Activated T-helper 1 cell treated with anti-CD3 and anti-CD28 coated beads, Interleukin-12 subunit alpha, Interleukin-12 subunit beta, Interleukin-2, Interleukin-4 antibody, amounts not matched to agents 30 ng/mL and 10 ng/mL and 1 ng/mL, durations not matched to agents 14 hours and 24 hours and 36 hours (primary cell): ENCODE results near the gene OTUD5. TPM values are rescaled to one million over a fixed set of nuclear protein-coding genes. Genes with fewer than 3 reads are reported as not detected.

Experiments used
- DNase-seq: peaks from one replicate; pipeline ENCODE4 v3.0.0; 2021; ENCODE audit warnings: low spot score
- H3K27ac Mint-ChIP-seq: one replicate; pipeline ENCODE4 v1.8.0; 2021; ENCODE audit warnings: mild to moderate bottlenecking, mixed read lengths
- H3K27me3 Mint-ChIP-seq: one replicate; pipeline ENCODE4 v1.8.0; 2022; ENCODE audit warnings: mild to moderate bottlenecking, moderate library complexity, mixed read lengths; ENCODE audit not compliant: insufficient read depth
- H3K36me3 Mint-ChIP-seq: one replicate; pipeline ENCODE4 v1.8.0; 2021; ENCODE audit warnings: low read depth, mixed read lengths
- H3K4me1 Mint-ChIP-seq: one replicate; pipeline ENCODE4 v1.8.0; 2021; ENCODE audit warnings: low read depth, mixed read lengths
- H3K4me3 Mint-ChIP-seq: one replicate; pipeline ENCODE4 v1.8.0; 2021; ENCODE audit warnings: mild to moderate bottlenecking, moderate library complexity, mixed read lengths
- H3K9me3 Mint-ChIP-seq: one replicate; pipeline ENCODE4 v1.8.0; 2021; ENCODE audit warnings: mixed read lengths
- intact Hi-C: fragments of 100-400 bp; cut with micrococcal nuclease; formaldehyde crosslinking; loops from one replicate; pipeline ENCODE4 v1.15.1; 2024
- total RNA-seq: library from RNA; stranded (reverse); gene quantifications from 2 replicates; pipeline ENCODE4 v1.2.3, GENCODE V29; 2022

Gene OTUD5
- total RNA-seq, 1 donor from 2014 or later, result 84.1 TPM

DNA sequence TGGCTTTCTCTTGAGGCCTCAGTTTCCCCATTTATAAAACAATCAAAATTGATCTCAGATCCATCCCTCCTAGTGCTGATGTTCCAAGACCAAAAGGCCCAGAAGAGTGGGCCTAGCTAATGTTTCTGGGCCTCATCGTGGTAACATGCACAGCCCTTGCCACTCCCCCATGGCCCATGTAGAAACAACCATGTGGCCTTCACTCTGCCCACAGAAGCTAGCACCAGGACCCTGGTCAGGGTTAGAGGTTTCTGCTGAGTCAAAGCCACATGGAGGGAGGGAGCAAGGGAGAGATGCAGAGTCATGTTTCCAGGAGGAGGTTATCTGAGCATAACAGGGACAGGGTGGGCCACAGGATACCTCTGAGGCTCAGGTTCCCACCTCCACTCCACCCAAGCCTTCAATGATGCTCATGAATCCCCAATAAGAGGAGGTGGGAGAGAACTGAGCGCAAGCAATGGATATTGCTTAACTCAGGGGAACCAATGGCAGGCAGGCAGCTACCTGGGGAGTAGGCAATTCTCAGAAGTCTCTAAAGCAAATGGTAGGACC lies 16.9 kb downstream of the OTUD5 start:
- peak overlapping the region; percentile 97 for H3K27ac Mint-ChIP-seq
- H3K9me3 Mint-ChIP-seq, result no peaks in the 10 kb centered on the region
- intact Hi-C loops, result no loop called here
- peak overlapping the region; percentile 22 for H3K4me3 Mint-ChIP-seq
- no peak for DNase-seq
- H3K36me3 Mint-ChIP-seq, result peaks cover 42% of the 10 kb centered on the region
- H3K4me1 Mint-ChIP-seq, result peaks cover 78% of the 10 kb centered on the region
- no peaks in the 10 kb centered on the region for H3K27me3 Mint-ChIP-seq

DNA sequence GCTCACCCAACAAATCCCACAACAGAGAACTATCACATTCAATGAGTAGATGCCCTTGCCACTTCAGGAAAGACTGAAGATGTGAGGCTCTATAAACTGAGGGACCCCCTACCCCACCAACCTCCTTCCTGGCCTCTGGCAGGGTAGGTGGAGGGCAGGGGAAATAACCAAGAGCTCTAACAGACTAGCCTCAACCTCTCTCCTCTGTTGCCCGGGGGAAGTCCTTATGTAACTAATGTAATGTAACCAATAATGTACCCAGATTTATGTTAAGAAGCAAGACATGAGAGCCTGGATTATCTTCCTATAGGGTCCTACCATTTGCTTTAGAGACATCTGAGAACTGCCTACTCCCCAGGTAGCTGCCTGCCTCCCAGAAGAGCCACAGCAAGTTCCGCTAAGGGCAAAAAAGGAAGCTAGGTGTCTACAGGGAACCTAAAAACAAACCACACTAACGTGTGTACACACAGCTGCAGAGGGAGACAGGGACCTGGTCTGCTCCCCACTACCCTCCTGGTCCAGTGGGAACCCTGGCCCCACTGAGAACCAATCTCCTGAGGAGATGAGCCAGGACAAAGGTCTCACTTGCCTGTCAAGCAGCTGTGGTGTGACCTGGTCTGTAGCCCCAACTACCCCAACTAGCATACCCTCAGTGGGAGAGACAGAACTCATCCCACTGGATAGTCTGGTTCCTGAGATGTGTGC lies 17.7 kb downstream of the OTUD5 start:
- DNase-seq, result no peak
- no peaks in the 10 kb centered on the region for H3K27me3 Mint-ChIP-seq
- peak overlapping the region; percentile 87 for H3K4me3 Mint-ChIP-seq
- H3K4me1 Mint-ChIP-seq, result peaks cover 86% of the 10 kb centered on the region
- H3K9me3 Mint-ChIP-seq, result no peaks in the 10 kb centered on the region
- peak overlapping the region; percentile 97 for H3K27ac Mint-ChIP-seq
- H3K36me3 Mint-ChIP-seq, result peaks cover 49% of the 10 kb centered on the region
- intact Hi-C loops, result loop anchor here (5.0 to 10.0 kb wide), 4 partner anchors 137 to 1285 kb away; partner anchors contain the start of genes ELK1, HDAC6 and UXT

DNA sequence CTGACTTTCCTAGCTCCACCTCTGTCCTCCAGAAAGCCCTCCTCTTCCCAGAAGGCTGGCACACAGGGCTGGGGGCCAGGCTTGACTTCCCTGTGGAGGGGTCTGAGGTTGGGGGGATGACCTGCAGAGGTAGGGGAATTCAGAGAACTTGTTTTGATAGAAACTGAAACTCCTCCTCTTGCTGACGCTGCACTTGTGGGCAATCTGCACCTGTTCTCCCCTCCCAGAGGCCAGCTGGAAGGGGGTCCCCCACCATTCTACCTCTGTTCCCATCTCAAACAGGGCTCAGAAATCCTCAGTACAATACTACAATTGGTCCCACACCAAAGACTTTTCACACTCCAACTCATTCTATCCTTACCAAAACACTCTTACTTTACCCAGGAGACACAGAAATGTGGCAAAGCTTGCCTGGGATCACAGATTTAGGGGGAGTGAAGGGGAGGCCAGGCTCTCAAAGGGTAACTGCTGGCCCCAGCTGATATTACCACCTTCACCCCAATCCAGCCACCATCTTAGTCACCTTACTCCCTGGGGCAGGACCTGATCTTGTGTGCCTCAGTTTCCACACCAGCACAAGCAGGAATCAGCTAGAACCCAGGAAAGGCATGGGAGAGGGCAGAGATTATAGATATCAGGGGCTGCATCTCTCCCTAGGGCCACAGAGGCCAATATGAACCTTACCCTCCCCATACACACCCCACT lies 18.5 kb downstream of the OTUD5 start:
- Mint-ChIP-seq H3K27ac (peak overlapping the region; percentile 97), H3K4me3 (peak overlapping the region; percentile 87), H3K36me3 (peaks cover 57% of the 10 kb centered on the region), H3K27me3 (no peaks in the 10 kb centered on the region), H3K4me1 (peaks cover 86% of the 10 kb centered on the region), H3K9me3 (no peaks in the 10 kb centered on the region)
- DNase-seq, result peak; percentile 71
- intact Hi-C loops, result loop anchor here (5.0 to 10.0 kb wide), 4 partner anchors 137 to 1284 kb away; partner anchors contain the start of genes ELK1, HDAC6 and UXT

DNA sequence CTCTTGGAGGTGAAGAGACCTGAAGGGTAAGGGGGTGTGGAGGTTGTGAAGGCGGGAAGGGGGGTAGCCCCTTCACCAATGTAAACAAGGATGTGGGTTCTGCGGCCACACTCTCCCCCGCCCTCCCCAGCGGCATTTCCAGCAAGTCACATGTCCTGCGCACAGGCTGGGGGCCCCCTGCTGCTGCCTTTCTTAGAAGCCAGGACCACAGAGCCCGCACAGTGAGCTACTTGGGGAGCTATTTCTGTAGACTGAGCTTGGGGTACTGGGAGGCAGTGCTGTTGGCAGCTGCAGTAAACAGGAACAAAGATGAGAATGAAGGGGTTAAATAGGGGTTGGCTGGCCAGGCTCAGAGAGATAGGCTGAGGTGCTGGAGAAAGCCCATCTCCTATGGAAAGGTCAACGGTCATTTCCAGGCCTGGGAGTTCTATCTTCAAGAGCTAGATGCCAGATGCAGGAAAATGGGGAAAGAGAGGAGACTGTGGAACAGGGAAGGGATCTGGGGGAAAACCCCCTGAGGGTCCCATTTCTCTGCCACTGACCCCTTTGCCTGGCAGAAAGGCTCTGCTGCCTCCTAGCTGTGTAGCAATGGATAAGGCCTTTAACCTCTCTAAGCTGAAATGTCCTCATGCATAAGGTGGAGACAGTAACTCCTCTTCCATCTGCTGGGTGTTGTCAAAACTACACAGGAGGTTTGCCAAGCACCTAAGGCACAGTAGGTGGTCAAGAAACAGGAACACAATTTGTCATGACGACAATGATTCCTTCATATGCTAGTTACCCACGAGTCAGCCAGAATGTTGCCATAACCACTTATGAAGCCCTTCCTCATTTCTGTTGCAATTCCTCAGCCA lies 20.1 kb downstream of the OTUD5 start:
- H3K36me3 Mint-ChIP-seq, result peaks cover 52% of the 10 kb centered on the region
- H3K27ac Mint-ChIP-seq, result peak overlapping the region; percentile 97
- DNase-seq, result peak; percentile 85
- intact Hi-C loops, result loop anchor here (1.0 to 10.0 kb wide), 10 partner anchors 8 to 1282 kb away; partner anchors contain the start of genes ELK1, HDAC6, OTUD5 and PIM2
- peaks cover 80% of the 10 kb centered on the region for H3K4me1 Mint-ChIP-seq
- no peaks in the 10 kb centered on the region for H3K9me3 Mint-ChIP-seq
- H3K27me3 Mint-ChIP-seq, result no peaks in the 10 kb centered on the region
- H3K4me3 Mint-ChIP-seq, result peak overlapping the region; percentile 87

DNA sequence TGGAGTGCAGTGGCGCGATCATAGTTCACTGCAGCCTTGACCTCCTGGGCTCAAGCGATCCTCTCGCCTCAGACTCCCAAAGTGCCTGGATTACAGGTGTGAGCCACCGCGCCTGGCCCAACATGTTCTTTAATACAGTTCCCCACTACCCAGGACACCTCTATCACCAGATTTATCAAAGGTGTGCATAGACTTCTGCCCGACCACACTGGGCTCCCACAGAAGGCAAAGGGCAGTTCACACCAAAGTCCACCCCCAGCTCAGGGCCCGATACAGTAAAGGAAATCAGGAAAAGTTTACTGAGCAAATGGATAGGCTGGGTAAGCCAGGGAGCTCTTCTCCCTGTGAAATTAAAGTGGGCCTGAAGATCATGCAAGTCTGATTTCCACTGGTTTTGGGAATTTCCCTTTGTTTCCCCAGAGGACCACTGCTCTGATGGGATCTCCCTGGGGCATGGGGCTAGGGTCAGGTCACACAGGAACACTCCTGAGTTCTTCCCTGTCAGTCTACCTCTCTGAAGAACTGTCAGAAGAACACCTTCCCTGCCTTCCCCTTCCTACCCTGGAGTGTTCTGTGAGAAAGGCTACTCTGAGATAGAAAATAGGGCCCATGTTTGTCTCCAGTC lies 20.9 kb downstream of the OTUD5 start:
- DNase-seq, result no peak
- Mint-ChIP-seq H3K4me3 (peak overlapping the region; percentile 87), H3K9me3 (no peaks in the 10 kb centered on the region), H3K27ac (peak overlapping the region; percentile 97), H3K27me3 (no peaks in the 10 kb centered on the region), H3K36me3 (peaks cover 46% of the 10 kb centered on the region), H3K4me1 (peaks cover 73% of the 10 kb centered on the region)
- intact Hi-C loops, result loop anchor here (1.0 to 10.0 kb wide), 10 partner anchors 9 to 1282 kb away; partner anchors contain the start of genes ELK1, HDAC6, OTUD5 and PIM2

DNA sequence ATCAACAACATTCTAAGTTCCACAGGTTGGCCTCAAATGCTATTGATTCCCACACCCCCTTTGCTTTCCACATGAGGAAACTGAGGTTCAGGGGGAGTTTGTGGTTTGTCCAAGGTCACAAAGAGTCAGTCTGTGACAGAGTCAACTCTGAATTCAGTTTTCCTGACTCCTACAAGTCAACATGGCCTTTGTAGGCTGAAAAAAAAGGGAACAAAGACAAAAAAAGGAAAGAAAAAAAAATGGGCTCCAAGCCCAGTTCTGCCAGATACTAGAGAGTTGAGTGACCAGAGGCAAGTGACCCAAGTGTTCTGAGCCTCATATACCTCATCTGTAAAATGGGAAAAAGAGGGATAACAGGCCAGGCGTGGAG lies 22.1 kb downstream of the OTUD5 start:
- H3K9me3 Mint-ChIP-seq, result no peaks in the 10 kb centered on the region
- intact Hi-C loops, result loop anchor here (5.0 to 10.0 kb wide), 4 partner anchors 133 to 1280 kb away; partner anchors contain the start of genes ELK1, HDAC6 and UXT
- no peaks in the 10 kb centered on the region for H3K27me3 Mint-ChIP-seq
- no peak for DNase-seq
- peaks cover 41% of the 10 kb centered on the region for H3K36me3 Mint-ChIP-seq
- peaks cover 66% of the 10 kb centered on the region for H3K4me1 Mint-ChIP-seq
- H3K4me3 Mint-ChIP-seq, result peak overlapping the region; percentile 64
- peak overlapping the region; percentile 94 for H3K27ac Mint-ChIP-seq

DNA sequence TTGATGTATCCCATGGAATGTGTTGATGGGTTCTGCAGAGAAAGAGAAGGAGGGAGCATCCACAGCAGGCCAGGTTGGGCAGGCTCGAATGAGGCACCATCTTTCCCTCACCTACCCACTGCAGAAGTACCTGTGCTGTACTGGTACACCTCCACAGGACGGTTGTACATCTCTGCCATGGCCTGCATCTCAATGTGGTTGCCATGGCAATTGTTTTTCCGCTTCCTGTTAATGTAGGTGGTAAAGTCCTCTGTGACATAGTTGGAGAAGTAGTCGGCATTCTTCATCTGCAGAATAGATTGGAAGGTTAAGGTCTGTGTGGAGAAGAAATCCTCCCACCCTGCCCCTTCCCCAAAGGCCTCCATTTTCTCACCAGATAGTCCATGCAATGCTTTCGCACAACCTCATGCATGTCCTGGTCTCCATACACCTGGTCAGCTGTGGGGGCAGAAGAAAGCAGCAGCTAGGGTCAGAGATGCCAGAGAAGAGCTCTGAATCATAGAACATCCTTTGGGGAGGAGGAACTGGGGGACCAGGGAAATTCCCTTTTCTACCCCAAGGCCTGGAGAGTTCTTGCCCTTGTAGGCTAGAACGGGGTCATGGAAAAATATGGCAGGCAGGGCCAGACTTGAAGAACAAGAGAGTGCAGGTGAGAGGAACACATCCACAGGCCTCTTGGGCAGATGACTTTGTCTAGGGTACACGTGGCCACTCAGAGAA lies 22.7 kb downstream of the OTUD5 start:
- intact Hi-C loops, result loop anchor here (5.0 to 10.0 kb wide), 4 partner anchors 132 to 1280 kb away; partner anchors contain the start of genes ELK1, HDAC6 and UXT
- H3K27ac Mint-ChIP-seq, result peak overlapping the region; percentile 94
- H3K27me3 Mint-ChIP-seq, result no peaks in the 10 kb centered on the region
- DNase-seq, result no peak
- H3K36me3 Mint-ChIP-seq, result peaks cover 40% of the 10 kb centered on the region
- H3K4me1 Mint-ChIP-seq, result peaks cover 60% of the 10 kb centered on the region
- peak overlapping the region; percentile 64 for H3K4me3 Mint-ChIP-seq
- H3K9me3 Mint-ChIP-seq, result no peaks in the 10 kb centered on the region

DNA sequence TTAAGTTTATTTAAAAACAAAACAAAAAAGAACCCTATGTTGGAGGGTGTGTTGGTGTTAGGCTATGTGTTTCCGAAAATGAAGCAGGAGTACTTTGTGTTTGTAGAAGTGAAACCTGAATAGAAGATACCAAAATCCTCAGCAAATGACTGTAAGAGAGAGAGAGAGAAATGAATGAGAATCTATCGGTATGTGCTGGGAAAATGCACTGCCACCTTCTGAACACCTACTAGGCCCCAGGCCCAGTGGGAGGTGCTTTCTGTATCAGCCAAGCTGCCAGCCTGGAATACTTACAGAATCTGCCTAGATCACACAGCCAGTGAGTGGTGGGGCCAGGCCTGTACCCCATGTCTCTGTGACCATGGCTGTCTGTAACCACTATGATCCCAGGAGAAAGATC lies 23.6 kb downstream of the OTUD5 start:
- Mint-ChIP-seq H3K9me3 (no peaks in the 10 kb centered on the region), H3K4me3 (peak overlapping the region; percentile 64), H3K36me3 (peaks cover 40% of the 10 kb centered on the region), H3K27me3 (no peaks in the 10 kb centered on the region), H3K4me1 (peaks cover 51% of the 10 kb centered on the region), H3K27ac (peak overlapping the region; percentile 94)
- DNase-seq, result no peak
- intact Hi-C loops, result loop anchor here (10.0 kb wide), 1 partner anchor 1279 kb away; the partner anchor contains the start of genes ELK1 and UXT

DNA sequence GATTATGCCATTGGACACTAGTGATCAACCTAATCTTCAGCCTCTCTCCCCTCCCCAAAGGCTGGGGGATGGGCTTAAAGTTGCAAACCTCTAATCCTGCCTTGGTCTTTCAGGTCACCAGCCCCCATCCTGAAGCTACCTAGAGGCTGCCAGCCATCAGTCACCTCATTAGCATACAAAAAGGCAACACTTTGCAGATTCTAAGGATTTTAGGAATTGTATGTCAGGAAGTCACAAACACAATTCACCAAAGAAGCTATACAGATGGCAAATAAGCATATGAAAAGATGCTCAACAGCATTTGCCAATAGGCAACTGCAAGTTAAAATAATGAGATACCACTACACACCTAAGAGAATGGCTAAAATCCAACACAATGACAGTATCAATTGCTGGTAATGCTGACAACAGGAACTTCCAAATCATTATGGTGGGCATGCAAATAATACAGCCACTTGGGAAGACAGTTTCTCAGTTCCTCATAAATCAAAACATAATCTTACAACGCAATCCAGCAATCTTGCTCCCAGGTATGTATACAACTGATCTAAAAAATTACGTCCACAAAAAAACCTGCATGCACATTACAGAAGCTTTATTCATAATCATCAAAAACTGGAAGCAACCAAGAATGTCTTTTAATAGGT lies 29.5 kb downstream of the OTUD5 start:
- no peak overlapping the region for H3K27ac Mint-ChIP-seq
- peaks cover 29% of the 10 kb centered on the region for H3K36me3 Mint-ChIP-seq
- intact Hi-C loops, result no loop called here
- no peak for DNase-seq
- no peaks in the 10 kb centered on the region for H3K9me3 Mint-ChIP-seq
- H3K4me1 Mint-ChIP-seq, result peaks cover 13% of the 10 kb centered on the region
- no peak overlapping the region for H3K4me3 Mint-ChIP-seq
- no peaks in the 10 kb centered on the region for H3K27me3 Mint-ChIP-seq

DNA sequence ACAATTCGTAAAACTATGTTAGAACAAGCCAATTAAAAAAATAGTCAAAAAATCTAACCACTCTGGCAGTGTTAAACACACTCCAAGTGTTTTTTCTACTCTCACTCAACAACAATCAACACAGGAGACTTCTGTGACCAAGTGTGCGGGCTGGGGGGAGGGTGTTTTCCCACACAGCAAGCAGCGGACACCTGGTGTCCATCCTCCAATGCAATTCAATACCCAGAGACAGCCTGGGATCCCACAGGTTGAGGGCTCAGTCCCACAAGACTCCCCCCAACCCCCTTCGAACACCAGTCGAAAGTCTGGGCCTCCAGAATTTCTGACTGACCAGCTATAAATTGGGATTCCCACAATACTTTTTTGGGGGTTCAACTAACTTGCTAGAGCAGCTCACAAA lies 30.3 kb downstream of the OTUD5 start:
- no peaks in the 10 kb centered on the region for H3K27me3 Mint-ChIP-seq
- intact Hi-C loops, result no loop called here
- H3K27ac Mint-ChIP-seq, result no peak overlapping the region
- H3K4me3 Mint-ChIP-seq, result no peak overlapping the region
- peaks cover 29% of the 10 kb centered on the region for H3K36me3 Mint-ChIP-seq
- H3K9me3 Mint-ChIP-seq, result no peaks in the 10 kb centered on the region
- DNase-seq, result no peak
- H3K4me1 Mint-ChIP-seq, result peaks cover 12% of the 10 kb centered on the region

DNA sequence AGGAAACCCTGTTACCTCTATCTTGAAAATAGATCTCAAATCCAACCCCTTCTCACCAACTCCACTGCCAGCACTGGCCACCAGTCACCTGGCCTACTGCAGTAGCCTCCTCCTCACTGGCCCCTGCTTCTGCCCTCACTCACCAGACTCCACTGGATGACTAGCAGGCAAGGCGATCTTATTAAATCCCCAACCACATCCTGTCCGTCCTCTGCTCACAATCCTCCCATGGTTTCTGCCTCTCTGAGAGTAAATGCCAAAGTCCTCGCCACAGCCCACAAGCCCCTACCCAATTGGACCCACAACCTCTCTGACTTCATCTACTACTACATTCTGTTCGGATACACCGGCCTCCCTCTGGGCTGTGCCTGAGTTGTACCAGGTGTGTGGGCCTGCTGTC lies 33.1 kb downstream of the OTUD5 start:
- no peak for DNase-seq
- Mint-ChIP-seq H3K27me3 (no peaks in the 10 kb centered on the region), H3K9me3 (no peaks in the 10 kb centered on the region), H3K4me1 (peaks cover 28% of the 10 kb centered on the region), H3K4me3 (peak overlapping the region; percentile 40), H3K36me3 (peaks cover 34% of the 10 kb centered on the region), H3K27ac (peak overlapping the region; percentile 57)
- intact Hi-C loops, result no loop called here
